Large intestine (tissue), 3 donors: Measurements from ENCODE around the gene VPS16. TPM values are rescaled to one million over a fixed set of nuclear protein-coding genes. Genes with fewer than 3 reads are reported as not detected.

Experiments used
- DNase-seq, 2 donors: peaks; one replicate each; pipeline versions ENCODE4 v3.0.0 to v3.0.0-alpha.2; 2013
- H3K27ac ChIP-seq: one replicate; pipeline ENCODE4 v1.5.1; 2013; ENCODE audit warnings: low read length
- H3K27me3 ChIP-seq: 2 replicates; pipeline ENCODE4 v1.6.1; 2013; ENCODE audit warnings: low read length; ENCODE audit not compliant: control insufficient read depth, insufficient read depth
- H3K36me3 ChIP-seq: 2 replicates; pipeline ENCODE4 v1.6.1; 2013; ENCODE audit warnings: low read length; ENCODE audit not compliant: control insufficient read depth, insufficient read depth
- H3K4me1 ChIP-seq: one replicate; pipeline ENCODE4 v1.6.1; 2013; ENCODE audit warnings: low read length; ENCODE audit not compliant: control insufficient read depth, insufficient read depth
- H3K4me3 ChIP-seq: one replicate; pipeline ENCODE4 v1.5.1; 2013; ENCODE audit warnings: low read length
- H3K9me3 ChIP-seq: one replicate; pipeline ENCODE4 v1.6.1; 2013; ENCODE audit warnings: mild to moderate bottlenecking, low read depth, low read length, moderate library complexity; ENCODE audit not compliant: control insufficient read depth
- WGBS: methylation state at CpG from one replicate; pipeline ENCODE4 v1.1.5; 2013; ENCODE audit warnings: low lambda C conversion rate; ENCODE audit not compliant: insufficient coverage; 5-methylcytosine and 5-hydroxymethylcytosine counted together
- polyA plus RNA-seq: library from polyadenylated mRNA; unstranded; fragments of 120-200 nt; gene quantifications from one replicate; pipeline ENCODE4 v1.2.1, GENCODE V29; 2013

The VPS16 gene
- polyA plus RNA-seq, 1 donor, result 33.5 TPM

DNA sequence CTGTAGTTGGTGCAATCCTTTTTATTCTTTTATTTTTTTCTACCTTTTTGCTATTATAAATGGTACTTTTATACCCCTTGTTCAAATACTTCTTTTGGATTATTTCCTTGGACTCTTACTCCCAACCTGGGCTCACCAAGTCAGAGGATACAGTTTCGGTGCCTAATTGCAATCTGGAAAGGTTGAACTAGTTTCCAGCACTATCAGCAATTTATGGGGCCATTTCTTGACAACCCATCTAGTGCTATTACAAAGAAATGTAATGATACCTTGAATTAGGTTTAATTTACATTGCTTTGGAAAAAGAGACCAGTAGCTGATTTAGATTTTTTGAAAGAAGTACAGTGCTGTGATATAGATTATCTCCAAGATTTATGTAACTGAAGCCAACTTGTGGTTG is 38.0 kb downstream of the VPS16 start:
- Histone ChIP-seq H3K27ac (no peak overlapping the region), H3K4me1 (no peaks in the 10 kb centered on the region), H3K9me3 (no peaks in the 10 kb centered on the region), H3K4me3 (no peak overlapping the region), H3K27me3 (no peaks in the 10 kb centered on the region), H3K36me3 (peaks cover 2% of the 10 kb centered on the region)
- WGBS, result no CpG with 5 or more reads among the region's 1 CpG
- no peak for DNase-seq

DNA sequence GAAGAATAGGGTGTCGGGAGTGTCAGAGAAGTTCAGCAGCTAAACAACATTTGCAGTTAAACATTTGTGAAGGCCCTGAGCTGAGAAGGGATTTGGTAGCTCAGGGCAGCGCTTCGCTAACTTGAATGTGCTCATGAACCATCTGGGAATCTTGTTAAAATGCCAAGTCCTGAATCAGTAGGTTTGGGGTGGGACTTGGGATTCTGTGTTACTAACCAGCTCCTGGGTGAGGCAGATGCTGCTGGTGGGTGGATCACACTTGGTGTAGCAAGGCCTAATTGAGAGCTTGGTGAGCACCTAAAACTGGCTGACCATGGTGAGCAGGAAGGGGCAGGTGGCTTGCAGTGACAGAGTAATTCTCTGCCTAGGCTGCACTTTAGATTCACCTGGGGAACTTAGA is 38.6 kb downstream of the VPS16 start:
- no peak for DNase-seq
- Histone ChIP-seq H3K4me1 (no peaks in the 10 kb centered on the region), H3K27ac (no peak overlapping the region), H3K4me3 (no peak overlapping the region), H3K27me3 (no peaks in the 10 kb centered on the region), H3K36me3 (peaks cover 2% of the 10 kb centered on the region), H3K9me3 (no peaks in the 10 kb centered on the region)
- no CpG with 5 or more reads among the region's 3 CpGs for WGBS

DNA sequence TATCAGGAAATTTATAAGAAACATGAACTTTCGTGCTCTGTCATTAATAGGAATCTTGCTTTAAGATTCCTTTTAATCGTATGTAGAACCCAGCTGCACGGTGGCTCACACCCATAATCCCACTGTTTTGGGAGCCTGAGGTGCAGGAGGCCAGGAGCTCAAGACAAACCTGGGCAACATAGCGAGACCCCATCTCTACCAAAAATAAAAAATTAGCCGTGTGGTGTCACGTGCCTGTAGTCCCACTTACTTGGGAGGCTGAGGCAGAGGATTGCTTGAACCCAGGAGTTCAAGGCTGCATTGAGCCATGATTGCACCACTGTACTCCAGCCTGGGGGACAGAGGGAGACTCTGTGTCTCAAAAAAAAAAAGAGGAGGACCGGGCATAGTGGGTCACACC is 40.1 kb downstream of the VPS16 start:
- Histone ChIP-seq H3K36me3 (no peaks in the 10 kb centered on the region), H3K27me3 (no peaks in the 10 kb centered on the region), H3K4me3 (no peak overlapping the region), H3K27ac (no peak overlapping the region), H3K4me1 (no peaks in the 10 kb centered on the region), H3K9me3 (no peaks in the 10 kb centered on the region)
- no peak for DNase-seq
- no CpG with 5 or more reads among the region's 7 CpGs for WGBS

GRCh38 chr20:2883726-2884637 is 43.4 kb downstream of the VPS16 start:
- 77% methylated on average over 2 of the region's 3 CpGs for WGBS
- no peaks in the 10 kb centered on the region for H3K4me1 ChIP-seq
- no peaks in the 10 kb centered on the region for H3K27me3 ChIP-seq
- H3K36me3 ChIP-seq, result no peaks in the 10 kb centered on the region
- H3K27ac ChIP-seq, result no peak overlapping the region
- no peaks in the 10 kb centered on the region for H3K9me3 ChIP-seq
- no peak for DNase-seq
- no peak overlapping the region for H3K4me3 ChIP-seq

GRCh38 chr20:2887715-2888114 is 47.2 kb downstream of the VPS16 start:
- Histone ChIP-seq H3K4me3 (no peak overlapping the region), H3K27me3 (no peaks in the 10 kb centered on the region), H3K4me1 (no peaks in the 10 kb centered on the region), H3K9me3 (no peaks in the 10 kb centered on the region), H3K36me3 (no peaks in the 10 kb centered on the region), H3K27ac (no peak overlapping the region)
- WGBS, result no CpG with 5 or more reads among the region's 3 CpGs
- no peak for DNase-seq

GRCh38 chr20:2888224-2888955 is 47.8 kb downstream of the VPS16 start:
- Histone ChIP-seq H3K36me3 (no peaks in the 10 kb centered on the region), H3K9me3 (no peaks in the 10 kb centered on the region), H3K27ac (no peak overlapping the region), H3K4me1 (no peaks in the 10 kb centered on the region), H3K4me3 (no peak overlapping the region), H3K27me3 (no peaks in the 10 kb centered on the region)
- DNase-seq, result no peak
- WGBS, result no CpG with 5 or more reads among the region's 4 CpGs

DNA sequence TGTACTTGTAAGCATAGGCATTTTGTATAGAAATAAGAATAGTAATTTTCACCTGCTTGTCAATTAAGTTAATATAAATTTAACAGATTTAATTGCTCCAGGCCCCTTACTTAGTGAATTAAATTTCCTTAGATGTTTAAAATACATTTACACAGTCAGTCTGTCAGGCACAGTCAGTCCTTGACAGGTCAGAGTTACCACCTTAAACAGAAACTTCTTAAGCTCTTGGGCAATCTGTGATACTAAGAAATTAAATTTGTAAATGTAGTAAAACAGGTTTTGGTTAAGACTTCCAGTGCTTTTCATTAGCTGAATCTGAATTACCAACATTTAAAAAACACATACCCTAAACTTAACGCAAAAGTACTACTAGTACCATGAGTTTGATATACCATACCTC is 48.7 kb downstream of the VPS16 start:
- 100% methylated on average over 1 of the region's 1 CpG for WGBS
- no peaks in the 10 kb centered on the region for H3K36me3 ChIP-seq
- H3K4me3 ChIP-seq, result no peak overlapping the region
- H3K27ac ChIP-seq, result no peak overlapping the region
- no peaks in the 10 kb centered on the region for H3K27me3 ChIP-seq
- no peaks in the 10 kb centered on the region for H3K9me3 ChIP-seq
- no peak for DNase-seq
- no peaks in the 10 kb centered on the region for H3K4me1 ChIP-seq

- 100% methylated on average over 1 of the region's 3 CpGs for WGBS
- no peak for DNase-seq
- Histone ChIP-seq H3K9me3 (no peaks in the 10 kb centered on the region), H3K4me1 (no peaks in the 10 kb centered on the region), H3K27ac (no peak overlapping the region), H3K36me3 (no peaks in the 10 kb centered on the region), H3K4me3 (no peak overlapping the region), H3K27me3 (no peaks in the 10 kb centered on the region)
Observed at GRCh38 chr20:2889797-2890196, 49.3 kb downstream of the VPS16 start.

GRCh38 chr20:2890742-2891141 is 50.2 kb downstream of the VPS16 start:
- H3K4me3 ChIP-seq, result no peak overlapping the region
- no peaks in the 10 kb centered on the region for H3K36me3 ChIP-seq
- peak in 1 of 2 donors; percentile 20 for DNase-seq
- H3K9me3 ChIP-seq, result no peaks in the 10 kb centered on the region
- no peaks in the 10 kb centered on the region for H3K4me1 ChIP-seq
- H3K27ac ChIP-seq, result no peak overlapping the region
- H3K27me3 ChIP-seq, result no peaks in the 10 kb centered on the region
- WGBS, result no CpG with 5 or more reads among the region's 2 CpGs

DNA sequence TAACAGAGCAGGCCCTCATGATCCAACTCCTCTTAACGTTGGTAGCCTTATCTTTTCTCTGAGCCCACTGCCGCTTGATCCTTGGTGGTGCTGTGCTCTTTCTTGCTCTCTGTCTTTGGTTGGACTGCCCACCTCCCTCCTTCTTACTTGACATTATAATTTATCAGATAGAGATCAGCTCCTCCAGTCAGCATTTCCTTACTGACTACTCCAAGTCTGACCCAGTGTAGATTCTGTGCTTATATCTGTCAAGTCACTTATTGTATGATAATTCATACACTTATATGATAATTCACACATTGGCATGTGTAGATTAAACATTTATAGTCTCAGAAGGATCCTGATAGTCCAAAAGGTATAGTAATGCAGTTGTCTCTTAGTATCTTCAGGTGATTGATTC is 50.8 kb downstream of the VPS16 start:
- H3K27ac ChIP-seq, result no peak overlapping the region
- no peak overlapping the region for H3K4me3 ChIP-seq
- WGBS, result 59% methylated on average over 2 of the region's 2 CpGs
- H3K9me3 ChIP-seq, result no peaks in the 10 kb centered on the region
- H3K36me3 ChIP-seq, result no peaks in the 10 kb centered on the region
- no peak for DNase-seq
- H3K4me1 ChIP-seq, result no peaks in the 10 kb centered on the region
- H3K27me3 ChIP-seq, result no peaks in the 10 kb centered on the region
